Measurements from ENCODE around the gene TFDP1.

The TFDP1 gene

GRCh38 chr13:113653264-113654174 is 69.0 kb downstream of the TFDP1 start:
- peak; percentile 23 for DNase-seq

- DNase-seq = no peak
Measured at GRCh38 chr13:113654175-113654560, 69.6 kb downstream of the TFDP1 start.

GRCh38 chr13:113654591-113655345 is 70.2 kb downstream of the TFDP1 start:
- DNase-seq = no peak

- no peak for DNase-seq
Measured at GRCh38 chr13:113655346-113656002, 70.9 kb downstream of the TFDP1 start.

- no peak for DNase-seq
Measured at GRCh38 chr13:113656003-113656588, 71.5 kb downstream of the TFDP1 start.

GRCh38 chr13:113656831-113657671 is 72.5 kb downstream of the TFDP1 start:
- DNase-seq = no peak

GRCh38 chr13:113657851-113658741 is 73.5 kb downstream of the TFDP1 start, which contains the start of gene ATP4B:
Gene ATP4B (minus strand): TSS chr13:113658198. CDS start chr13:113658144, 54 bp downstream.
- no peak for DNase-seq

- DNase-seq = no peak
Measured at GRCh38 chr13:113658836-113659235, 74.3 kb downstream of the TFDP1 start.

- DNase-seq = no peak
Measured at GRCh38 chr13:113659337-113659736, 74.8 kb downstream of the TFDP1 start.

- no peak for DNase-seq
Measured at GRCh38 chr13:113660066-113660465, 75.5 kb downstream of the TFDP1 start.

GRCh38 chr13:113661509-113661908 is 77.0 kb downstream of the TFDP1 start:
- no peak for DNase-seq

GRCh38 chr13:113663934-113664333 is 79.4 kb downstream of the TFDP1 start:
- DNase-seq = no peak

- DNase-seq = no peak
Measured at GRCh38 chr13:113664751-113665596, 80.4 kb downstream of the TFDP1 start.

GRCh38 chr13:113665597-113666328 is 81.2 kb downstream of the TFDP1 start:
- no peak for DNase-seq

GRCh38 chr13:113666329-113666670 is 81.7 kb downstream of the TFDP1 start:
- DNase-seq = no peak

- no peak for DNase-seq
Measured at GRCh38 chr13:113666951-113667701, 82.6 kb downstream of the TFDP1 start, which contains the start of gene GRK1. Gene GRK1 (plus strand): TSS chr13:113667219. CDS start chr13:113667387, 168 bp downstream.

GRCh38 chr13:113667771-113668490 is 83.4 kb downstream of the TFDP1 start:
- DNase-seq = no peak

GRCh38 chr13:113668491-113668971 is 84.0 kb downstream of the TFDP1 start:
- DNase-seq = no peak

All from CD4-positive, alpha-beta T cell treated with Interleukin-12 subunit alpha and Interleukin-12 subunit beta, for 1 hour (primary cell).